ENCODE results near the gene CYP4Z1.
"Not testable (repeated sequence)": the region's sequence is repeated elsewhere in the genome, so short reads cannot be mapped to it uniquely, and the experiment has no call there.

DNA sequence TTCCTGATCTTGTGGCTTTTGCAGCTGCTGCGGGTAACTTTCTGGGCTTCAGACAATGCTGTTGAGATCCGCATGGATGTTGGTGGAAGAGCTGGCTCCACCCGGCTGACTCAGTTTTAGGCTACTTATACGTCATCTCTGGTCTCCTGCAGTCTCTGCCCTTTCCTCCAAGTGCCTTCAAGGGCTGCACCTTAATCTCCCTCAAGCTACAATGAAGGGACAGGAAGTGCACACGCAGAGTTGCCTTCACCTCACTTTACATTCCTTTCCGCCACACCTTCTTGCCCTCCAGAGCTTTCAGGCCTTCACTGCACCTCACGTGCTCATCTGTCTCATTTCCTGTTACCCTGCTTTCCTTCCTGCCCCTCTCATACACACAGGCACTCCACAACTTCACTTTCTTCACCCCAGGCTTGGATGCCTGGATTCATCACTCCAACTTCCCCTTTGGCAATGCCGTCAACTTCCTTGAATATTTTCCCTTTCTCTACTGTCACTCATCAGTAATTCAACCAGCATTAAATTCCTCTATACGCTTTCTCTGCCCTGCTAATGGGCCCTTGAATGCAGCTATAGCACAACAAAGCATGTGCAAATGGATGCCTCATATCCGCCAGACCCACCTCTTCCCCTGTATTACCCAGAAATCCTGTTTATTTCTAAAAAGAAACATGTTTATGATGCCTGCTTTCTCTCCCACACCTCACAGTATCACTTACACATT, 41.0 kb downstream of the CYP4Z1 start:
- TF ChIP-seq TEAD4 (IDR thresholded peaks at IDR 0.05; ENCODE audit: borderline replicate concordance, insufficient read depth); JUND (IDR thresholded peaks at IDR 0.05); GABPA (IDR thresholded peaks at IDR 0.05; ENCODE audit: low read depth); NRF1 (IDR thresholded peaks at IDR 0.05; ENCODE audit: low read depth, low read length): not testable (repeated sequence)
- TF ChIP-seq, protein P1, sequence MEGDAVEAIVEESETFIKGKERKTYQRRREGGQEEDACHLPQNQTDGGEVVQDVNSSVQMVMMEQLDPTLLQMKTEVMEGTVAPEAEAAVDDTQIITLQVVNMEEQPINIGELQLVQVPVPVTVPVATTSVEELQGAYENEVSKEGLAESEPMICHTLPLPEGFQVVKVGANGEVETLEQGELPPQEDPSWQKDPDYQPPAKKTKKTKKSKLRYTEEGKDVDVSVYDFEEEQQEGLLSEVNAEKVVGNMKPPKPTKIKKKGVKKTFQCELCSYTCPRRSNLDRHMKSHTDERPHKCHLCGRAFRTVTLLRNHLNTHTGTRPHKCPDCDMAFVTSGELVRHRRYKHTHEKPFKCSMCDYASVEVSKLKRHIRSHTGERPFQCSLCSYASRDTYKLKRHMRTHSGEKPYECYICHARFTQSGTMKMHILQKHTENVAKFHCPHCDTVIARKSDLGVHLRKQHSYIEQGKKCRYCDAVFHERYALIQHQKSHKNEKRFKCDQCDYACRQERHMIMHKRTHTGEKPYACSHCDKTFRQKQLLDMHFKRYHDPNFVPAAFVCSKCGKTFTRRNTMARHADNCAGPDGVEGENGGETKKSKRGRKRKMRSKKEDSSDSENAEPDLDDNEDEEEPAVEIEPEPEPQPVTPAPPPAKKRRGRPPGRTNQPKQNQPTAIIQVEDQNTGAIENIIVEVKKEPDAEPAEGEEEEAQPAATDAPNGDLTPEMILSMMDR (IDR thresholded peaks at IDR 0.05): not testable (repeated sequence)
- TF ChIP-seq, protein P2, sequence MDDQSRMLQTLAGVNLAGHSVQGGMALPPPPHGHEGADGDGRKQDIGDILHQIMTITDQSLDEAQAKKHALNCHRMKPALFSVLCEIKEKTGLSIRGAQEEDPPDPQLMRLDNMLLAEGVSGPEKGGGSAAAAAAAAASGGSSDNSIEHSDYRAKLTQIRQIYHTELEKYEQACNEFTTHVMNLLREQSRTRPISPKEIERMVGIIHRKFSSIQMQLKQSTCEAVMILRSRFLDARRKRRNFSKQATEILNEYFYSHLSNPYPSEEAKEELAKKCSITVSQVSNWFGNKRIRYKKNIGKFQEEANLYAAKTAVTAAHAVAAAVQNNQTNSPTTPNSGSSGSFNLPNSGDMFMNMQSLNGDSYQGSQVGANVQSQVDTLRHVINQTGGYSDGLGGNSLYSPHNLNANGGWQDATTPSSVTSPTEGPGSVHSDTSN (IDR thresholded peaks at IDR 0.05): not testable (repeated sequence)
- TF ChIP-seq, protein P3, sequence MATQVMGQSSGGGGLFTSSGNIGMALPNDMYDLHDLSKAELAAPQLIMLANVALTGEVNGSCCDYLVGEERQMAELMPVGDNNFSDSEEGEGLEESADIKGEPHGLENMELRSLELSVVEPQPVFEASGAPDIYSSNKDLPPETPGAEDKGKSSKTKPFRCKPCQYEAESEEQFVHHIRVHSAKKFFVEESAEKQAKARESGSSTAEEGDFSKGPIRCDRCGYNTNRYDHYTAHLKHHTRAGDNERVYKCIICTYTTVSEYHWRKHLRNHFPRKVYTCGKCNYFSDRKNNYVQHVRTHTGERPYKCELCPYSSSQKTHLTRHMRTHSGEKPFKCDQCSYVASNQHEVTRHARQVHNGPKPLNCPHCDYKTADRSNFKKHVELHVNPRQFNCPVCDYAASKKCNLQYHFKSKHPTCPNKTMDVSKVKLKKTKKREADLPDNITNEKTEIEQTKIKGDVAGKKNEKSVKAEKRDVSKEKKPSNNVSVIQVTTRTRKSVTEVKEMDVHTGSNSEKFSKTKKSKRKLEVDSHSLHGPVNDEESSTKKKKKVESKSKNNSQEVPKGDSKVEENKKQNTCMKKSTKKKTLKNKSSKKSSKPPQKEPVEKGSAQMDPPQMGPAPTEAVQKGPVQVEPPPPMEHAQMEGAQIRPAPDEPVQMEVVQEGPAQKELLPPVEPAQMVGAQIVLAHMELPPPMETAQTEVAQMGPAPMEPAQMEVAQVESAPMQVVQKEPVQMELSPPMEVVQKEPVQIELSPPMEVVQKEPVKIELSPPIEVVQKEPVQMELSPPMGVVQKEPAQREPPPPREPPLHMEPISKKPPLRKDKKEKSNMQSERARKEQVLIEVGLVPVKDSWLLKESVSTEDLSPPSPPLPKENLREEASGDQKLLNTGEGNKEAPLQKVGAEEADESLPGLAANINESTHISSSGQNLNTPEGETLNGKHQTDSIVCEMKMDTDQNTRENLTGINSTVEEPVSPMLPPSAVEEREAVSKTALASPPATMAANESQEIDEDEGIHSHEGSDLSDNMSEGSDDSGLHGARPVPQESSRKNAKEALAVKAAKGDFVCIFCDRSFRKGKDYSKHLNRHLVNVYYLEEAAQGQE (IDR thresholded peaks at IDR 0.05; ENCODE audit: low read depth, low read length): not testable (repeated sequence)
